WERI-Rb-1 (cell line): Measurements from ENCODE around the gene BDH2.
A peak's percentile ranks its signal among the peaks of the same experiment; 100 is the strongest.

ENCODE experiments used
- DNase-seq: peaks from one replicate; pipeline ENCODE4 v3.0.0-alpha.2; 2020
- H3K27ac ChIP-seq: fragments of 250-450 bp; sonication (Bioruptor Pico); 2 replicates; pipeline ENCODE4 v1.5.1; 2020; ENCODE audit warnings: mild to moderate bottlenecking, moderate library complexity
- H3K27me3 ChIP-seq: fragments of 250-450 bp; sonication (Bioruptor Pico); 2 replicates; pipeline ENCODE4 v1.5.1; 2021; ENCODE audit warnings: mild to moderate bottlenecking, low read depth, moderate library complexity; ENCODE audit not compliant: insufficient read depth, severe bottlenecking
- H3K36me3 ChIP-seq: fragments of 250-450 bp; sonication (Bioruptor Pico); 2 replicates; pipeline ENCODE4 v1.5.1; 2020; ENCODE audit warnings: mild to moderate bottlenecking, moderate library complexity
- H3K4me3 ChIP-seq: 2 replicates; pipeline ENCODE4 v1.5.1; 2011; ENCODE audit warnings: low read depth, mild to moderate bottlenecking, control low read depth, low read length
- H3K9me3 ChIP-seq: fragments of 250-450 bp; sonication (Bioruptor Pico); 2 replicates; pipeline ENCODE4 v1.5.1; 2021; ENCODE audit warnings: mild to moderate bottlenecking, moderate library complexity; ENCODE audit not compliant: severe bottlenecking
- CTCF ChIP-seq: IDR thresholded peaks from 2 replicates; pipeline ENCODE4 v1.5.1; 2011; ENCODE audit warnings: low read depth, mild to moderate bottlenecking, control low read depth, inconsistent platforms, low read length

Gene BDH2

GRCh38 chr4:103104886-103105285, 5.3 kb upstream of the BDH2 start:
- Histone ChIP-seq H3K36me3 (peaks cover 22% of the 10 kb centered on the region), H3K27me3 (no peaks in the 10 kb centered on the region), H3K4me3 (no peak overlapping the region), H3K9me3 (no peaks in the 10 kb centered on the region), H3K27ac (no peak overlapping the region)
- TF ChIP-seq CTCF: no peak
- DNase-seq: no peak

DNA sequence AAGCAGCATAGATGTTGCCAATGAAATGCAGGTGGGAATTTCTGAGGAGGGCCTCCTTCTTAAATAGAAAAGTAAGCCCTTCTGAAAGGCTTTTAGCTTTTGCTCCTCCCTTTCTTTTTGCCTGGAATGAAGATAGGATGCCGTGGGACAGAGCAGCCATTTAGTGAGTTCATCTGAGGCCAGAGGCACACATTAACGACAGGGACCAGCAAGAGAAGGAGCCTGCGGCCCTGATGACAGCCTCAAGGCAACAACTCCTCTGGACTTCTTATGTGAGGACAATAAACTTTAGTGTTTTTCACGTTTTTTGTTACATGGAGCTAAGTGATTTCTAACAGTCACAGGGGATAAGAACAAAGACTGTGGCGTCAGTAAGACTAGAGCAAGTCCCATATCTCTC, 1.1 kb upstream of the BDH2 start:
- no peak for TF ChIP-seq CTCF
- H3K4me3 ChIP-seq: no peak overlapping the region
- DNase-seq: peak; percentile 34
- peak overlapping the region; percentile 25 for H3K27ac ChIP-seq
- H3K36me3 ChIP-seq: no peaks in the 10 kb centered on the region
- H3K27me3 ChIP-seq: no peaks in the 10 kb centered on the region
- H3K9me3 ChIP-seq: no peaks in the 10 kb centered on the region

GRCh38 chr4:103098756-103099440, 736 bp downstream of the BDH2 start:
- Histone ChIP-seq H3K27ac (no peak overlapping the region; the same call in 1 of the 2 replicates), H3K36me3 (no peaks in the 10 kb centered on the region), H3K4me3 (peak overlapping the region; percentile 46), H3K9me3 (no peaks in the 10 kb centered on the region), H3K27me3 (no peaks in the 10 kb centered on the region)
- no peak for DNase-seq
- TF ChIP-seq CTCF: no peak

DNA sequence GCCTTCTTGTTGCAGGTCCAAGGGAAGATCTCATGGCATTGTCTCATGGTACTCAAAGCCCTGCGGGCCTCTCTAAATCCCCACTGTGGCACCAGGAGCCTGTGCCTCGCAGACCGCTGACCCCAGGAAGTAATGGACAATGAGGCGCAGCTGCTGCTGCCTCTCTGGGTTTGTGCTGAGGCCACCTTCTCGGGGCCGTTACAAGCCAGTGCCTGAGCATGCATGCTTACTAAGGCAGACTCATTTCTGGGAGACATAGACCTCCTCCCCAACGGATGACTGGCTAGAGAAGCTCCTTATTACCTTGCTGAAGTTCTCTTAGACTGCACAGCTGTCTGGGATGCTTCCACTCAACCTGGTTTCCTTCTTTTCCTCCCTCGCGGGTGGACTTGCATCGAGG, 1.3 kb downstream of the BDH2 start:
- Histone ChIP-seq H3K36me3 (no peaks in the 10 kb centered on the region), H3K27ac (no peak overlapping the region), H3K4me3 (no peak overlapping the region), H3K9me3 (no peaks in the 10 kb centered on the region), H3K27me3 (no peaks in the 10 kb centered on the region)
- no peak for DNase-seq
- no peak for TF ChIP-seq CTCF

DNA sequence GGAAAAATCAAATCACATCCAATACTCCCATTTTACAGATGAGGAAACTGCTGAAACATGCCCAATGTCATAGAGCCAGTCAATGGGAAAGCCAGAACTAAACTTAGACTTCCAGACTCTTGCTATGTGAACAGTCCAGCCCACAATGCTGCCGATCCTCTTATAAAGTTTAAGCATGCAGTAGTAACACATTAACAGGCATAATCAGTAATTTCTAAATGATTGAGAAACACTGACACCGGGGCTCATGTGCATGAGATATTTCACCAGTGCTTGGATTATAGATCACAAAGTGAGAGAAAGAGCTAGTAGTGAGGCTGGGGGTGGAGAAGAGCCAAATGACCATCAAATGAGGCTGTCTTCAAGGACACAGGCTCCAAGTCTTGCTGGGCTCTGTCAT, 2.5 kb downstream of the BDH2 start:
- Histone ChIP-seq H3K4me3 (no peak overlapping the region), H3K27me3 (no peaks in the 10 kb centered on the region), H3K36me3 (peaks cover 3% of the 10 kb centered on the region; the same call in 1 of the 2 replicates), H3K9me3 (no peaks in the 10 kb centered on the region), H3K27ac (no peak overlapping the region)
- no peak for DNase-seq
- no peak for TF ChIP-seq CTCF

GRCh38 chr4:103095080-103095479, 4.6 kb downstream of the BDH2 start:
- Histone ChIP-seq H3K27me3 (no peaks in the 10 kb centered on the region), H3K4me3 (no peak overlapping the region), H3K9me3 (no peaks in the 10 kb centered on the region), H3K27ac (no peak overlapping the region), H3K36me3 (peaks cover 12% of the 10 kb centered on the region)
- no peak for TF ChIP-seq CTCF
- no peak for DNase-seq
